ENCODE measurements around the gene SLC25A40.
"Not testable (repeated sequence)": the region's sequence is repeated elsewhere in the genome, so short reads cannot be mapped to it uniquely, and the experiment has no call there.

The SLC25A40 gene, protein sequence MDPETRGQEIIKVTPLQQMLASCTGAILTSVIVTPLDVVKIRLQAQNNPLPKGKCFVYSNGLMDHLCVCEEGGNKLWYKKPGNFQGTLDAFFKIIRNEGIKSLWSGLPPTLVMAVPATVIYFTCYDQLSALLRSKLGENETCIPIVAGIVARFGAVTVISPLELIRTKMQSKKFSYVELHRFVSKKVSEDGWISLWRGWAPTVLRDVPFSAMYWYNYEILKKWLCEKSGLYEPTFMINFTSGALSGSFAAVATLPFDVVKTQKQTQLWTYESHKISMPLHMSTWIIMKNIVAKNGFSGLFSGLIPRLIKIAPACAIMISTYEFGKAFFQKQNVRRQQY

DNA sequence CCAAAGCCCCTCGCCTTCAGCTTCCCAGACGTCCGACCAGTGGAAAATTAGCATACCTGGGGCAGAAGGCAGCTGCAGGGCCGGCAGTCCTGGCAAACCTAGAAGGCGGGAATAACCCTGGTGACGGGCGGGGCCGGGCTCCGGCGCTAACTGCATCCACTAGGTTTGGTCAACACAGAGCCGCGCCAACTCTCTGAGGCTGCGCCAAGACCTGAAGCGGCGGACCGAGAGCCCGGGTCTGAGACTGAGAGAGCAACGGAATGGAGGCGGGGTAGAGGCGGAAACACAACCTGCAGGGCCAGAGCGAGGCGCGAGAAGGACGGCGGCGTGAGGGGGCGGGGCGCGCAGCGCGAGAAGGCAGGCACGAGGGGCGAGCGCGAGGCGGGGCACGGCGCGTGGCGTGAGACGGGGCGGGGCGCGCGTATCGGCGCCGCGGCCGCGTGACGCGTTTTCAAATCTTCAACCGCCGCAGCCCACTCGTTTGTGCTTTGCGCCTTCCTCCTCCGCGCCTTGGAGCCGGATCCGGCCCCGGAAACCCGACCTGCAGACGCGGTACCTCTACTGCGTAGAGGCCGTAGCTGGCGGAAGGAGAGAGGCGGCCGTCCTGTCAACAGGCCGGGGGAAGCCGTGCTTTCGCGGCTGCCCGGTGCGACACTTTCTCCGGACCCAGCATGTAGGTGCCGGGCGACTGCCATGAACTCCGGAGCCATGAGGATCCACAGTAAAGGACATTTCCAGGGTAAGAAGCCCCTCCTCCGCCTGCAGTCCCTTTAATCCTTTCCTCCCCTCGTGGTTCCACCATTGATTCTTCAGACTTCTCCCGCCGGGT lies at the start of gene SLC25A40, which contains the start of gene DBF4:
TSS of gene SLC25A40 (minus strand) at position 321 of the 829 bp plus-strand sequence. CDS start 17,633 bp downstream, outside the sequence.
TSS of gene DBF4 (plus strand) at position 454 of the 829 bp plus-strand sequence. CDS start at position 694, 240 bp downstream.
- peak; percentile 94 to 99 (median 98) for DNase-seq

DNA sequence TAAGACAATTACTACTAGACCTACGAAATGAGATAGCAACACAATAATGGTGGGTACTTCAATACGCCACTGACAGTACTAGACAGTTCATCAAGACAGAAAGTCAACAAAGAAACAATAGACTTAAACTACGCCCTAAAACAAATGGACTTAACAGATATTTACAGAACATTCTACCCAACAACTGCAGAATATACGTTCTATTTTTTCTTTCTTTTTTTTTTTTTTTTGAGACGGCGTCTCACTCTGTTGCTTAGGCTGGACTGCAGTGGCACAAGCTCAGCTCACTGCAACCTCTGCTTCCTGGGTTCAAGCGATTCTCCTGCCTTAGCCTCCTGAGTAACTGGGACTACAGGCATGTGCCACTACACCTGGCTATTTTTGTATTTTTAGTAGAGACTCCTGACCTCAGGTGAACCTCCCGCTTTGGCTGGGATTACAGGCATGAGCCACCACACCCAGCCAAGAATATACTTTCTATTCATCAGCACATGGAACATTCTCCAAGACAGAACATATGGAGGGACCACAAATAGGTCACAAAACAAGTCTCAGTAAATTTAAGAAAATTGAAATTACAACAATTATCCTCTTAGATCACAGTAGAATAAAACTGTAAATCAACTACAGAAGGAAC lies 46.7 kb upstream of the SLC25A40 start:
- not testable (repeated sequence) for DNase-seq

DNA sequence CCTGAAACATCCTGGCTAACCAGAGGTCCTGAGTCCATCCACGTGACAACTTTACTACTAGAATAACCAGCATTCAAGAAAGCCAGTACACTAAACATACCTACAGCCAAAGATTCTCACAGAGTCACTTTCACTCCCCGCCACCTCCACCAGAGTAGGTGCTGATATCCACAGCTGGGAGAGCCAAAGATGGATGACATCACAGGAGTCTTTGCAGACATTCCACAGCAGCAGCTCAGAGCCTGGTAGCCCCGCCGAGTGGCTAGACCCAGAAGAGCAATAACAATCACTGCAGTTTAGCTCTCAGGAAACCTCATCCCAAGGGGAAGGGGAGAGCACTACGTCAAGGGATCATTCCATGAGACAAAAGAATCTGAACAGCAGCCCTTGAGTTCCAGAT lies 44.4 kb upstream of the SLC25A40 start:
- DNase-seq: no peak

DNA sequence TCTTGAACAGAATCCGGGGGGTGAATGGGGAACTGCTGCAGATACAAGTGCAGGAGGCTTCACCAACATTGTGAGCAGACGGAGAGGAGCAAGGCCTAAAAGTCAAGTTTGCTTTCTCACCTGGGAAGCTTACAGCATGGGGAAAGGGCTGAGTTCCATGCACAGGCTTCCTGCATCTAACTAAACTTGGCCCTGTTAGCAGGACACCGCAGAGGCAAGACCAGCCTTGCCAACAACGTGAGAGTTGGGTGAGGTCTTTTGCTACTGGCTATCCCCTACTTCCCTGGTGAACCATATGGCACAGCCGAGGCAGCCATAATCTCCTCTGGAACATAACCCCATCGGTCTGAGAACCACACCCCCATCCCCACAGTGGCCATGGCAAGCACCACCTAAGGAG lies 43.7 kb upstream of the SLC25A40 start:
- DNase-seq: no peak

DNA sequence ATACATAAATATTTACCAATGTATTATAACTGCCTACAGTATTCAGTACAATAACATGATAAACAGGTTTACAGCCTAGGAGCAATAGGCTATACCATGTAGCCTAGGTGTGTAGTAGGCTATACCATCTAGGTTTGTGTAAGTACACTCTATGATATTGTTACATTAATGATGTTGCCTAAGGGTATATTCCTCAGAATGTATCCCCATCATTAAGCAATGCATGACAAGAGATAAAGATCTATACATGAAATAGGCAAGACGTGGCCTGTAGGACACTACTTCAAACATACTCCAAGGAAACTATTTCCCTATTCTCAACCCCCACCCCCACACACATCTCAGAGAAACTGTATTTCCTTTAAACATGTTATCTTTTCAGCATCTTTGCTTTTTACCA lies 42.6 kb upstream of the SLC25A40 start:
- no peak for DNase-seq

DNA sequence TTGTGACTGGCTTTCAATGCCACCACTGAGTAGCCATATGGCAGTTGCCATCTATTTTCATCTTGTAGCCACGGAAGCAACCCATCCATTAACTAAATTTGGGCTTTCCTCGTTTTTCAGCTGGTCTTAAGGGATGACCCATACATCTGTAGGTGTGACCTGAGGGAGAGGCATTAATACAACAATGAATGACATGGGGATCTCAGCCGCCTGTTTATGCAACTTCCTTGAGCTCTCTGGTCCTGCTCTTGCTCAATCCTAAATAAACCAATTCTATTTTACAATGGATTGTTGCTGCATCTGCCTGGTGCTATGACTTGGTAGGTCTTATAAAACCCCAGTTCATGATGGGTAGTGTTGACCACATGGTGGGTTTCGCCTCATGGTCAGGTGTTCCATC lies 36.0 kb upstream of the SLC25A40 start:
- DNase-seq: peak; percentile 49 to 57 (median 57)

DNA sequence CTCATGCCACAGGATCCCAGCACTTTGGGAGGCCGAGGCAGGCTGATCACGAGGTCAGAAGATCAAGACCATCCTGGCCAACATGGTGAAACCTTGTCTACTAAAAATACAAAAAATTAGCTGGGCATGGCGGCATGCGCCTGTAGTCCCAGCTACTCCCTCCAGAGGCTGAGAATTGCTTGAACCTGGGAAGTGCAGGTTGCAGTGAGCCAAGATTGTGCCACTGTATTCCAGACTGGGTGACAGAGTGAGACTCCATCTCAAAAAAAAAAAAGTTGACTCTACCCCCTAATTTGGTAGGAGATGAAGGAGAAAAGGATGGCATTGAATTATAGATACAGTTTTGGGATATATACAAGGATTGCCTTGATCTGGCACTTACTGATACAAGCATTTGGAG lies 32.7 kb upstream of the SLC25A40 start:
- not testable (repeated sequence) for DNase-seq

DNA sequence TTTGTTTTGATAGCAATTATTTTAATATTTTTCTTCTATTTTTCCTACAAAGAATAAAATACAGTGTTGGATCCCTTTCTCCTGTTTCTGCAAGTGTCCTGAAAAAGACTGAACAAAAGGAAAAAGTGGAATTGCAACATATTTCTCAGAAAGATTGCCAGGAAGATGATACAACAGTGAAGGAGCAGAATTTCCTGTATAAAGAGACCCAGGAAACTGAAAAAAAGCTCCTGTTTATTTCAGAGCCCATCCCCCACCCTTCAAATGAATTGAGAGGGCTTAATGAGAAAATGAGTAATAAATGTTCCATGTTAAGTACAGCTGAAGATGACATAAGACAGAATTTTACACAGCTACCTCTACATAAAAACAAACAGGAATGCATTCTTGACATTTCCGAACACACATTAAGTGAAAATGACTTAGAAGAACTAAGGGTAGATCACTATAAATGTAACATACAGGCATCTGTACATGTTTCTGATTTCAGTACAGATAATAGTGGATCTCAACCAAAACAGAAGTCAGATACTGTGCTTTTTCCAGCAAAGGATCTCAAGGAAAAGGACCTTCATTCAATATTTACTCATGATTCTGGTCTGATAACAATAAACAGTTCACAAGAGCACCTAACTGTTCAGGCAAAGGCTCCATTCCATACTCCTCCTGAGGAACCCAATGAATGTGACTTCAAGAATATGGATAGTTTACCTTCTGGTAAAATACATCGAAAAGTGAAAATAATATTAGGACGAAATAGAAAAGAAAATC lies 31.2 kb upstream of the SLC25A40 start:
- not testable (repeated sequence) for DNase-seq

DNA sequence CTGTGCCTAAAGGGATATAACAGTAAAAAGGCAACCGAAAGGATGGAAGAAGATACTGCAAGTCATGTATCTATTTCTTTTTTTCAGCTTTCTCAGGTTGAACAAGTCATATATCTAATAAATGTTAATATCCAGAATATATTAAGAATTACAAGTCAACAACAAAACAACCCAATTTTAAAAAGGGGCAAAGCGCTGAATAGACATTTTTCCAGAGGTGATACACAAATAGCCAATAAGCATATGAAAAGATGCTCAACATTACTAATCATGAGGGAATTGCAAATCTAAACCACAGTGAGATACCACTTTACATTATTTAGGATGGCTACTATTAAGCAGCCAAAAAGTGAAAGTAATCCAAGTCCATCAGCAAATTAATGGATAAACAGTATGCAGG lies 23.1 kb upstream of the SLC25A40 start:
- no peak for DNase-seq

DNA sequence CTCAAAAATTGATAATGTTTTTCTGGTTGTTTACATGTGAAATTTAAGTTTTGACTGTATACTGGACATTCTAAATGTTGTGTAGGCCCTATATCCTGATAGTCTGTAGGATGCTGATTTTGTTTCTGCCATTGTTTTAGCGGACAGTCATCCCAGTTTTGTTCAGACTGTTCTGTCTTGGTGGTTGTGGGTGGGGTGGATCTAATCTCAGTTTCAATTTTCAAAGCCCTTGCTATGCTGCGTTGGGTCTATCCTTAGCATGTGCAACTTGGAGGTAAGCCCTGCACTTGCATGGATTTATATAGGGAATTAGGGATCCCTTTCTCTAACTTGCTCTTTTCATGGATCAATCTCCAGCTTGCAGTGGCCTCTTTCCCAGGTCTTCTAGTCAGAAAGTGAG lies 19.2 kb upstream of the SLC25A40 start:
- no peak for DNase-seq

DNA sequence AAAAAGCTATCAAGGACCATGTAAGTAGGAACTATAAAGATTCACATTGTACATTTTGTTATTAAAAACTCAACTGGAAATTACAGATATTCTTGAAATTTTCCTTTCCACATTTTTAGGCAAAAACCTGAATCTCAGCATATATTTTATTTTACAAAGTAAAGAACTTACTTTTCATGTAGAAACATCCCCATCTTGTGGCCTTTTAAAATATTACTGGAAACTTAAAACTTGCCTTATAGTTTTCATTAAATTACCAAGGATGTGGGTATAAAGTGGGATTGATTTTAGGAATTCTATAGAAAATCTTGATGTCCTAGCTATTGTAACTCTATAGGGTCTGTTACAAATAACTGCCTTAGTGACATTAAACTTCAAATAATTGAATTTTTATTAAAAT lies 10.7 kb upstream of the SLC25A40 start:
- peak; percentile 55 to 81 (median 79) for DNase-seq

DNA sequence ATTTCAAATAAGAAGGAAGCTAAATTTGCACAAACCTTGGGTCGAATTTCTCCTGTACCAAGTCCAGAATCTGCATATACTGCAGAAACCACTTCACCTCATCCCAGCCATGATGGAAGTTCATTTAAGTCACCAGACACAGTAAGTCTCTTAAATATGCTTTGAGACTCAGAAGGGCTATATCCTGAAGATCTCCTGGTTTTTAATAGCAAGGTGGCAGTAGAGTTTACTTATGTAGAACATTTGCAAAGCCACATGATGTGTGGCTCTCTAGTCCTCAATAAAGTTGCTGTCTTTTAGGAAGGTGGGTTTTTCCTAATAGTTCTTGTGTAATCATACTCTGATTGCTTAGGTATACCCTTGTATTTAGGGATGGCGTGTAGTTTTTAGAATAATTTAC lies 8.9 kb upstream of the SLC25A40 start:
- DNase-seq: no peak

DNA sequence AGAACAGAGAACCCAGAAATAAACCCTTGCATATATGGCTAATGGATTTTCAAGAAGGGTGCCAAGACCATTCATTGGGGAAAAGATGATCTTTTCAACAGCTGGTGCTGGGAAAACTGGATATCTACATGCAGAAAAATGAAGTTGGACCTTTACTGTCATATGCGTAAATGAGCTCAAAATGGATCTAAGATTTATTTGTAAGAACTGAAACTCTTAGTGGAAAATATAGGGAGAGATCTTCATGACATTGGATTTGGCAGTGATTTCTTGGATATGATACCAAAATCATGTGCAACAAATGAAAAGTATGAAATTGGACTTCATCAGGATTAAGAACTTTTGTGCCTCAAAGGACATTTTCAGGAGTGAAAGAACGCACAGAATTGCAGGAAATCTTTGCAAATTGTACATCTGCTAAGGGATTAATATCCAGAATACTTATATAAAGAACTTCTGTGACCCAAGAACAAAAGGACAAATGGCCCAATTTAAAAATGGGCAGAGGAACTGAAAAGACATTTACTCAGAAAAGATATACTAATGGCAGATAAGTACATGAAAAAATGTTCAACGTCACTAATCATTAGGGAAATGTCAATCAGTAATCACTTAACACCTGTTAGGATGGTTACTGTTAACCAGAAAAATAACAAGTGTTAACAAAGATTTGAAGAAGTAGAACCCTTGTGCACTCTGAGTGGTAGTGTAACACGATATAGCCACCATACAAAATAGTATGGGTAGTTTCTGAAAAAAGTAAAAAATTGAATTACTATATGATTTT lies 6.2 kb upstream of the SLC25A40 start:
- no peak for DNase-seq

DNA sequence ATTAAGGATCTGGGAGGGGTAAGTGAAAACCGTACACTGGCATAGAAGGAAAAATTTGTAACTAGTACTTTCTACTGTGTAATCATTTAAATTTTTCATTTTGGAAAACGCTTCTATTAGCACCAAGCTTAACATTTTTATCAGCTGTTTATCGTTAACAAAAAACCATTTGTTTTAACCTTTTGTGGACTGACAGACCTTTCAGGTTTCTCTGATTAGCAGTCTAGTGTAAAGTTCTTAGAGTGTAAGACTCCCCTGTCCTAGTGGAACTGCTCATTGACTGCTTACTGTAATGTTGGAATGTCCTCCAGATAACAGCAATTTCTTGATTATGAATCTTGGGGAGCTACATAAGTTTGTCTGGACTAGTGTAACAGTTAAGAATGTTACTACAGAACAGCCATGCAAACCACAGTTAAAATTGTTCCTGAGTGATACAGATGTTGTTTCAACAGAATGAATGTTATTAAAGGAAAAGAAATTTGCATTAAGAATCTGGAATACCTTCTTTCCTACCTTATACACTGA lies 2.1 kb upstream of the SLC25A40 start:
- DNase-seq: no peak

DNA sequence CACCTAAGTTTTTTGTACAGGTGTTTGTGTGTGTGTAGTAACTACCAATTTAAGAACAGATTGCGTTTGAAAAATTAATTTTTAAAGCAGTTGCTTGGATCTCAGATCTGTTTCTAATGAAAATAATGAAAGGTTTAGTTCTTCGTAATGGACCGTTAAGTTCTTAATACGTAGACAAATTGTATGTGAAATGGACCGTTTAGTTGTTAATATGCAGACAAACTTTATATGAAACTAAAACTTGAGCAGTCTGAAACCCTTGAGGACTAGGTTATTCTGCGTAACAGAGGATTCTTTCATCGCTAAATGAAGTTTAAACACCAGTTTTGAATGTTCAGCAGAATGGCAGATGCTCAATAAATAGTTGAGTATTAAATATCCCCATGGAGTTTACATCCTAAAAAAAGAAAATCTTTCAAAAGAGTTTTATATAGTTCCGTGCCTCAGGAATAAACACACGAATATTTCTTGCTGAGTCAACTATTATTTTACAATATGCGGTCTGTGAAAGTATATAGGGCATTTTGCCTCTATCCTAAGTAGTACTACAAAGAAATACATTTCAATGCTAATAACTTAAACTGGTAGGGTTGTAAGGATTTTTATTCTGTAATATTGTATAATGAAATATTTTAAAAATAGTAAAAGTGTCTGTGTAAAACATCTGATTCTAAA lies 1.3 kb upstream of the SLC25A40 start:
- no peak for DNase-seq

DNA sequence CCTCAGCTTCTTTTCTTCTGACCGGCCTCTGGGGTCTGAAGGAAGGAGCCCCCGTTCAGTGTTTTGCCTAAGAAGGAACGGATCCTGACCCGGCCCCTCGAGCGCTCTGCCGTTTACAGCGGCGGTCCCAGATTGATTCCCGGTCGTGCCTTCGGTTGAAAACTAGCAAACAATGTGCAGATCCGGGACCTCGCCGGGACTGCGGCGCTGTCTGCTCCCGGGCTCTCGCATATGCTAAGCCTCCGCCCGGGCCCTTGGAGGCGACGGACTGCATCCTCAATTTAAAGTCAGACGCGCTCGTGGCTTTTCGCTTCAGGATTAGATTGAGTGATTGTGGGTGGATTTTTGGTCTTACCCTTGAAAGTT lies 692 bp upstream of the SLC25A40 start:
- peak; percentile 65 to 81 (median 74) for DNase-seq

DNA sequence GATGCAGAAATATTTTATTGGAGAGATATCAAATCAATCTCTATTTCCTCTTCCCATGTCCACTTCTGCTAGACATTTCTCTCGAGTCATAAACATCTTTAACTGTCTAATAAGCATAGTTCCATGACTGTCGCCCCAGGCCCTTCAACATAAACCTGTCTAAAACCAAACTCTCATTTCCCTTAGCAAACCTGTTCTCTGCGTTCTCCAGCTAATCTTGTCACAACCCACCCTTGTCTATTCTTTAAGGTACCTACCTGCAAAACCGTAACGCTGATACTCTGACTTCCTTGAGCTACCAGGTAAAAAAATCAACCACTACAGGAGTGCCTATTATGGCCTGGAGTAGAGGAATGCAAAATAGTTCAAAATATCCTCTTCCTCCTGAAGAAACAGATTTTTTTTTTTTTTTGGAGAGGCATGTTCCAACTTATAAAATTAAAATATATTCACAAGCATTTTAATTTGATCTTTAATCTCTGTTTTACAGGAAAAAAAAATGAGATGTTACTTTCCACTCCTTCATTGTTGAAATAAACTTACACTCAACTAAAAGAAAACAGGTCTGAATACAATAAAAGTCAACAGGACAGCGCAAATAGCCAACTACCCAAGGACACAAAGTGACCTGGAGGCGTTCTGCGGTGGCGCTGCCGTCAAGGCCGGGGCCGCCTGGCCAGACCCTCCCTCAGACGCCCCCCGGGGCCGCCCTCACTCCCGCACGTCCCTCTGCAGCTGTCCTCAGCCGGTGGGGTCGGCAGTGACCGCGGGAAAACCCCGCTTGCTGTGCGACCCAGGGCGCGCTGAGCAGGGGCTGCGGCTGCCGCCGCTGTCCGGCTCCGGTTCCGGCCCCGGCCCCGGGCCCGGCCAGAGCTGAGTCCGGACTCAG lies 765 bp downstream of the SLC25A40 start:
- peak; percentile 6 to 39 (median 34) for DNase-seq

DNA sequence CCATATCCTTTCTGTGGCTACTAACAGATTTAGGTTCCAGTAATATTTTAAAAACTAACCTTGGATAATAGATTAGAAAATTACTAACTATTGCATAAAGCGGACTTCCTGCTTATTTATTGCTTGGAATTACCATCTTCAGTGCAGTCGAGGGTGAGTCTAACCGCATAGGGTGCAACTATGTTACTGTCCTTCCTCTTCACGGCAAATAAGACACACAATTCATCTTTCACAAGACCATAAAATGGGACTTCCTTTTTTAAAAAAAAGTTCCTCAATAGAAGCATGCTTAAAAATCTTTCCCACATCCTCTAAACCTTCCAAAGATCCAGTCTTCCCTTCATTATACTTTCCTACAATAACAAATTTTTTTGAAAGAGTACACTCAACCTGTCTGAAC lies 2.1 kb downstream of the SLC25A40 start:
- peak; percentile 78 to 90 (median 89) for DNase-seq

DNA sequence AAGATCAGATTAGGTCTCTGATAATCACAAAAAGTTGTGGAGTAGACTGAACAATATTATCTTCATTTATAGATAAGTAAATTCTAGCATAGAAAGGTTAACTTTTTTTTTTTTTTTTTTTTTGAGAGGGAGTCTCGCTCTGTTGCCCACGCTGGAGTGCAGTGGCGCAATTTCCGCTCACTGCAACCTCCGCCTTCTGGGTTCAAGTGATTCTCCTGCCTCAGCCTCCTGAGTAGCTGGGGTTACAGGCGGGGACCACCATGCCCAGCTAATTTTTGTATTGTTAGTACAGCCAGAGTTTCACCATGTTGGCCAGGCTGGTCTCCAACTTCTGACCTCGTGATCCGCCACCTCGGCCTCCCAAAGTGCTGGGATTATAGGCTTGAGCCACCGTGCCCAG lies 2.8 kb downstream of the SLC25A40 start:
- not testable (repeated sequence) for DNase-seq

DNA sequence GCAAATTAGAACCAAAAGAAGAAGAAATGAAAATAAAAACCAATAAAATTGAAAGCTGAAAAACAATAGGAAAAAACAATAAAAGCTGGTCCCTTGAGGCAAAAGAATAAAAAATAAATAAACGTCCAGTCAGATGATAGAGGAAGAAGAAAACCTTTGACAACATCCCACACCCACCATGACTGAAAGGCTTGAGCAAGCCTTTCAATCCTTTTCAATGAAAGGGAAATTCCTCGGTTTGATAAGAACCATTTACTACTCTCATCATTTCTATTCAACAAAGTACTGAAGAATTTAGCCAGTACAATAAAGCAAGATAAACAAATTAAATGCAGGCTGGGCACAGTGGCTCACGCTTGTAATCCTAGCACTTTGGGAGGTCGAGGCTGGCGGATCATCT lies 3.8 kb downstream of the SLC25A40 start:
- peak; percentile 66 to 80 (median 77) for DNase-seq
